NCI-H2227 treated with DMSO at 0.1 percent for 48 hours (cell line): ENCODE data around the gene ADAM12.
"Not testable (repeated sequence)": the region's sequence is repeated elsewhere in the genome, so short reads cannot be mapped to it uniquely, and the experiment has no call there.

ENCODE experiments used
- DNase-seq: peaks from one replicate; lab custom pipeline; 2025; lab: John Stamatoyannopoulos, UW

ADAM12 gene

GRCh38 chr10:126177417-126178030 is 210.8 kb downstream of the ADAM12 start:
- DNase-seq, result no peak

GRCh38 chr10:126175641-126176262 is 212.5 kb downstream of the ADAM12 start:
- no peak for DNase-seq

GRCh38 chr10:126172755-126173154 is 215.5 kb downstream of the ADAM12 start:
- not testable (repeated sequence) for DNase-seq

GRCh38 chr10:126171555-126171954 is 216.7 kb downstream of the ADAM12 start:
- DNase-seq, result no peak

GRCh38 chr10:126170776-126171175 is 217.5 kb downstream of the ADAM12 start:
- no peak for DNase-seq

GRCh38 chr10:126170371-126170770 is 217.9 kb downstream of the ADAM12 start:
- no peak for DNase-seq

GRCh38 chr10:126169899-126170298 is 218.4 kb downstream of the ADAM12 start:
- DNase-seq, result no peak

GRCh38 chr10:126166797-126167196 is 221.5 kb downstream of the ADAM12 start:
- DNase-seq, result no peak

- DNase-seq, result no peak
These were observed 222.4 kb downstream of the ADAM12 start for GRCh38 chr10:126165874-126166273.

GRCh38 chr10:126163506-126163905 is 224.8 kb downstream of the ADAM12 start:
- DNase-seq, result no peak

GRCh38 chr10:126161691-126162090 is 226.6 kb downstream of the ADAM12 start:
- no peak for DNase-seq

- no peak for DNase-seq
These were observed 227.2 kb downstream of the ADAM12 start for GRCh38 chr10:126160971-126161630.

- DNase-seq, result no peak
These were observed 227.7 kb downstream of the ADAM12 start for GRCh38 chr10:126160571-126160970.

- no peak for DNase-seq
These were observed 230.0 kb downstream of the ADAM12 start for GRCh38 chr10:126158133-126158892.

- no peak for DNase-seq
These were observed 231.1 kb downstream of the ADAM12 start for GRCh38 chr10:126157189-126157588.

GRCh38 chr10:126156503-126156902 is 231.8 kb downstream of the ADAM12 start:
- no peak for DNase-seq

GRCh38 chr10:126156012-126156411 is 232.3 kb downstream of the ADAM12 start:
- DNase-seq, result no peak

- no peak for DNase-seq
These were observed 232.7 kb downstream of the ADAM12 start for GRCh38 chr10:126155528-126155927.

GRCh38 chr10:126153711-126154628 is 234.3 kb downstream of the ADAM12 start:
- DNase-seq, result no peak

GRCh38 chr10:126147866-126148587 is 240.2 kb downstream of the ADAM12 start:
- no peak for DNase-seq

- DNase-seq, result no peak
These were observed 241.5 kb downstream of the ADAM12 start for GRCh38 chr10:126146771-126147170.
